Heart left ventricle (tissue), 16 donors: ENCODE data around the gene CLNK. TPM values are rescaled to one million over a fixed set of nuclear protein-coding genes. Genes with fewer than 3 reads are reported as not detected.

Experiments used
- ATAC-seq, 4 donors: fragments of 200-7000 bp; cut with Tn5 transposase; one replicate each; pipeline ENCODE4 v1.9.1; 2020 to 2022; ENCODE audit warnings: moderate library complexity in 4 of 4, mild to moderate bottlenecking in 3 of 4, moderate number of reproducible peaks in 1 of 4
- DNase-seq, 5 donors: peaks; one replicate each; pipeline ENCODE4 v3.0.0-alpha.2; 2020
- H3K27ac ChIP-seq, 12 donors: fragments of 200-600 bp; sonication (generic) in 4 of 12; one replicate each; pipeline versions ENCODE4 v1.5.0 to v1.8.0; 2016 to 2022; ENCODE audit warnings: mild to moderate bottlenecking in 2 of 12
- H3K27me3 ChIP-seq, 9 donors: fragments of 200-600 bp; sonication (generic) in 2 of 9; one replicate each; pipeline versions ENCODE4 v1.5.1 to v1.8.0; 2016 to 2022; ENCODE audit warnings: mild to moderate bottlenecking in 3 of 9
- H3K36me3 ChIP-seq, 9 donors: fragments of 200-600 bp; sonication (generic) in 2 of 9; one replicate each; pipeline versions ENCODE4 v1.5.0 to v1.8.0; 2018 to 2022; ENCODE audit warnings: mild to moderate bottlenecking in 2 of 9
- H3K4me1 ChIP-seq, 12 donors: fragments of 200-600 bp; sonication (generic) in 4 of 12; one replicate each; pipeline versions ENCODE4 v1.5.0 to v1.8.0; 2016 to 2022; ENCODE audit warnings: mild to moderate bottlenecking in 3 of 12
- H3K4me3 ChIP-seq, 12 donors: fragments of 200-600 bp; sonication (generic) in 4 of 12; one replicate each; pipeline versions ENCODE4 v1.5.0 to v1.8.0; 2017 to 2022; ENCODE audit warnings: mild to moderate bottlenecking in 9 of 12, moderate library complexity in 4 of 12
- H3K9me3 ChIP-seq, 12 donors: fragments of 200-600 bp; sonication (generic) in 4 of 12; one replicate each; pipeline versions ENCODE4 v1.5.0 to v1.8.0; 2016 to 2022; ENCODE audit warnings: mild to moderate bottlenecking in 1 of 12
- CTCF ChIP-seq, 12 donors: fragments of 200-600 bp; sonication (generic) in 4 of 12; IDR thresholded peaks; one replicate each; pipeline versions ENCODE4 v1.5.0 to v1.8.0; 2018 to 2022; ENCODE audit warnings: antibody characterized with exemption in 12 of 12, mild to moderate bottlenecking in 5 of 12
- POLR2A ChIP-seq, 2 donors: fragments of 450-650 bp; IDR thresholded peaks; one replicate each; pipeline ENCODE4 v1.6.1; 2017; ENCODE audit warnings: antibody characterized with exemption in 2 of 2, mild to moderate bottlenecking in 2 of 2, moderate library complexity in 2 of 2
- WGBS, 4 donors: extraction: QIAGEN DNeasy Blood & Tissue Kit in 2 of 4; methylation state at CpG; one replicate each; pipeline versions ENCODE4 v1.1.5 to v1.1.7; 2013 to 2018; 5-methylcytosine and 5-hydroxymethylcytosine counted together
- intact Hi-C, 10 donors: fragments of 100-400 bp; cut with DNase I; formaldehyde crosslinking; loops; one replicate each; pipeline versions ENCODE4 v1.11.1 to v1.14.2; 2022
- polyA plus RNA-seq, 2 donors: library from polyadenylated mRNA; stranded (reverse); fragments of 200-250 nt; gene quantifications; one replicate each; pipeline ENCODE4 v1.2.3, GENCODE V29; 2013
- total RNA-seq, 9 donors: library from RNA; depleted of rRNA in 2 of 9; stranded (reverse); fragments of >200 nt in 2 of 9; fragmentation: NEBNext Ultra II Directional in 3 of 9; extraction: Animal tissue kit (Norgen Biotek cat#: 25700) in 3 of 9; gene quantifications; one replicate each; pipeline versions ENCODE4 v1.1.0 to v1.2.4, GENCODE V29; 2016 to 2023
- donor health status: ischemic (EF 13 %, LVEDD 7.1; RV severe dilation, severe dysfunction).
- donor health status: healthy with polysubstance abuse.
- donor health status: DM: no; HTN: yes; CAD: no.
- donor health status: DM: no; HTN: no; CAD: no.
- donor health status: ischemic (EF 25% LVEDD 6.9; RV normal size, moderate dysfunction).
- donor health status: ischemic (EF 25% LVEDD 5.7; RV mildly dilated, moderate dysfunction).
- donor health status: healthy.
- donor health status: DM: yes; HTN: yes; CAD: no.
- donor health status: ischemic (EF 35%, LVEDD 5.7; RV mildly dilated, moderate dysfunction).
- donor health status: nonischemic (EF 11% LVEDD 7.7; RV severe dilation, severe dysfunction).
- donor health status: DM: yes; HTN: yes; CAD: no.
- donor health status: PGD.
- donor health status: ischemic (EF 29% LVEDD 5.4; RV normal size, mild dysfunction).
- donor health status: nonischemic (EF 23%, LVEDD 6.1; RV moderate dilation, normal function).

CLNK gene
- total and polyA plus RNA-seq, 11 donors: 0.01 to 0.16 (median 0.11) TPM; not detected in 8

GRCh38 chr4:10589799-10590198 lies 94.8 kb downstream of the CLNK start:
- TF ChIP-seq POLR2A (IDR thresholded peaks at IDR 0.05) (no peak), CTCF (IDR thresholded peaks at IDR 0.05) (no peak)
- ATAC-seq (no peak), DNase-seq (no peak)
- H3K27me3 ChIP-seq: peaks cover 0 to 6% (median 0%) of the 10 kb centered on the region in 9 donors
- H3K27ac ChIP-seq: no peak overlapping the region
- intact Hi-C loops: loop anchor here in 7 of 10 donors (10.0 kb wide), 2 partner anchors 835 to 1135 kb away; partner anchors contain the start of gene HS3ST1 (in 4 of the 7)
- H3K4me1 ChIP-seq: peaks cover 0 to 6% (median 0%) of the 10 kb centered on the region in 12 donors
- no peaks in the 10 kb centered on the region for H3K9me3 ChIP-seq
- no peaks in the 10 kb centered on the region for H3K36me3 ChIP-seq
- no peak overlapping the region for H3K4me3 ChIP-seq
- 32 to 40% (median 38%) methylated on average over 5 of the region's 5 CpGs for WGBS, 4 donors

DNA sequence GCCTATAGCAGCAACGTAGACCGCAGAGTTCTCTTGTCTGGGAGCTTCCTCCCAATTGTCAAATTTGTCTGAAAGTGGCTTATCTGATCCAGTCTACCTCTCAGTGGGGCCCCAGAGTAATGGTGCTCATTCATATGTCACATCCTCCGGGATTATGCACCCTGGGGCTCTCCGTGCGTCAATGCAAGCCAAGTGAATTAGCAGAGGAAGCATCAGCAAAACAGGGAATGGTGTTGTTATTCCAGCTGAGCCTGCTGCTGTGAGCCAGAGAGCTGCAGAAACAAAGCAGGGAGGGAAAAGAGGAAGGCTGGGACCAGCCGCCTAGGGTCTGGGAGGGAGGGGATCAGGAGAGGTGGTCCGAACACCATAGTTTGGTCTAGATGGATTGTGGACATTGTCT lies 95.2 kb downstream of the CLNK start:
- Histone ChIP-seq H3K4me3 (no peak overlapping the region), H3K9me3 (no peaks in the 10 kb centered on the region), H3K27me3 (peaks cover 0 to 6% (median 0%) of the 10 kb centered on the region in 9 donors), H3K27ac (no peak overlapping the region), H3K36me3 (no peaks in the 10 kb centered on the region), H3K4me1 (peaks cover 0 to 10% (median 0%) of the 10 kb centered on the region in 12 donors)
- ATAC-seq (no peak), DNase-seq (no peak)
- TF ChIP-seq CTCF (IDR thresholded peaks at IDR 0.05): no peak
- TF ChIP-seq POLR2A (IDR thresholded peaks at IDR 0.05): no peak
- intact Hi-C loops: loop anchor here in 7 of 10 donors (10.0 kb wide), 2 partner anchors 835 to 1135 kb away; partner anchors contain the start of gene HS3ST1 (in 4 of the 7)
- 52 to 61% (median 56%) methylated on average over 7 of the region's 7 CpGs for WGBS, 4 donors

DNA sequence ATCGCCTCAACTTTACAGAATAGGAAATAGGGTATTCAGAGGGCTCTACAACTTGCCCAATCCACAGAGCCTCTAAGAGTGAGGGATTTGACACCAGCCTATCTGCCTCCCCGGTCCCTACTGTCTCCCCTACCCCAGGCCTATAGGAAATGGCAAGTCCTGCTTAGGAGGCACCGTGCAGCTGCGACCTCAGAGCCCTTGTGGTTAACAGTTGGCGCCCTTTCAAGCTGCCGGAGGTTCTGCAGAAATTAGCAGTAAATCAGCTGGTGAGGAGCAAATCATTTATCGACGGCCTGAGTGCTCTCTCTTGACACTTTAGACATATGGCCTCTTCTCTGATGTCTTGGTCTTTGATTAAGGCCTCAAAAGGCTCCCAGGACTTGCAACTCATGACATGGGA lies 96.9 kb downstream of the CLNK start:
- intact Hi-C loops: loop anchor here in 7 of 10 donors (10.0 kb wide), 2 partner anchors 837 to 1137 kb away; partner anchors contain the start of gene HS3ST1 (in 4 of the 7)
- ATAC-seq (no peak), DNase-seq (no peak)
- H3K27me3 ChIP-seq: peaks cover 0 to 6% (median 0%) of the 10 kb centered on the region in 9 donors
- no peaks in the 10 kb centered on the region for H3K9me3 ChIP-seq
- H3K27ac ChIP-seq: no peak overlapping the region
- H3K4me3 ChIP-seq: no peak overlapping the region
- peaks cover 0 to 17% (median 0%) of the 10 kb centered on the region in 12 donors for H3K4me1 ChIP-seq
- WGBS, 4 donors: 44 to 81% (median 48%) methylated on average over 5 to 8 of the region's 8 CpGs
- H3K36me3 ChIP-seq: no peaks in the 10 kb centered on the region
- TF ChIP-seq POLR2A (IDR thresholded peaks at IDR 0.05): no peak
- no peak for TF ChIP-seq CTCF (IDR thresholded peaks at IDR 0.05)

GRCh38 chr4:10587296-10587695 lies 97.3 kb downstream of the CLNK start:
- Histone ChIP-seq H3K4me1 (peaks cover 0 to 17% (median 0%) of the 10 kb centered on the region in 12 donors), H3K36me3 (no peaks in the 10 kb centered on the region), H3K27me3 (peaks cover 0 to 6% (median 0%) of the 10 kb centered on the region in 9 donors), H3K9me3 (no peaks in the 10 kb centered on the region), H3K27ac (no peak overlapping the region), H3K4me3 (no peak overlapping the region)
- TF ChIP-seq POLR2A (IDR thresholded peaks at IDR 0.05): no peak
- TF ChIP-seq CTCF (IDR thresholded peaks at IDR 0.05): no peak
- 90 to 96% (median 94%) methylated on average over 12 of the region's 12 CpGs for WGBS, 4 donors
- DNase-seq: no peak
- no peak for ATAC-seq
- intact Hi-C loops: loop anchor here in 7 of 10 donors (10.0 kb wide), 2 partner anchors 838 to 1138 kb away; partner anchors contain the start of gene HS3ST1 (in 4 of the 7)
